NCI-H2107 (cell line): ENCODE data around the gene HECW1.

Experiments used
- DNase-seq: peaks from one replicate; lab custom pipeline; 2025; lab: John Stamatoyannopoulos, UW

Gene HECW1

GRCh38 chr7:43505412-43505811 is 393.0 kb downstream of the HECW1 start:
- no peak for DNase-seq

- DNase-seq = no peak
Measured at GRCh38 chr7:43506460-43506859, 394.0 kb downstream of the HECW1 start.

- no peak for DNase-seq
Measured at GRCh38 chr7:43508461-43508860, 396.0 kb downstream of the HECW1 start.

GRCh38 chr7:43509906-43510305 is 397.5 kb downstream of the HECW1 start:
- no peak for DNase-seq

GRCh38 chr7:43511029-43511428 is 398.6 kb downstream of the HECW1 start:
- DNase-seq = no peak

GRCh38 chr7:43511769-43512515 is 399.5 kb downstream of the HECW1 start:
- DNase-seq = no peak

- no peak for DNase-seq
Measured at GRCh38 chr7:43513251-43513650, 400.8 kb downstream of the HECW1 start.

GRCh38 chr7:43516581-43517342 is 404.3 kb downstream of the HECW1 start:
- DNase-seq = no peak

- no peak for DNase-seq
Measured at GRCh38 chr7:43517464-43517863, 405.0 kb downstream of the HECW1 start.

GRCh38 chr7:43520201-43520600 is 407.8 kb downstream of the HECW1 start:
- DNase-seq = no peak

- DNase-seq = no peak
Measured at GRCh38 chr7:43522406-43523156, 410.1 kb downstream of the HECW1 start.

- DNase-seq = no peak
Measured at GRCh38 chr7:43528576-43529354, 416.3 kb downstream of the HECW1 start.

- DNase-seq = no peak
Measured at GRCh38 chr7:43530553-43531410, 418.3 kb downstream of the HECW1 start.

GRCh38 chr7:43531700-43532099 is 419.3 kb downstream of the HECW1 start:
- DNase-seq = no peak

- DNase-seq = no peak
Measured at GRCh38 chr7:43533801-43534479, 421.5 kb downstream of the HECW1 start.

- no peak for DNase-seq
Measured at GRCh38 chr7:43535031-43535451, 422.6 kb downstream of the HECW1 start.

- DNase-seq = no peak
Measured at GRCh38 chr7:43535810-43536585, 423.6 kb downstream of the HECW1 start.

- no peak for DNase-seq
Measured at GRCh38 chr7:43536773-43537172, 424.3 kb downstream of the HECW1 start.

- DNase-seq = no peak
Measured at GRCh38 chr7:43537765-43538403, 425.4 kb downstream of the HECW1 start.
